ENCODE results near the gene PTPRN2.

GRCh38 chr7:158531661-158532060 lies 56.0 kb downstream of the PTPRN2 start:
- no peak for TF ChIP-seq CTCF (conservative IDR thresholded peaks at IDR 0.05)
- TF ChIP-seq EZH2 (IDR thresholded peaks at IDR 0.05; ENCODE audit: low read depth) = no peak

All from PC-9 (cell line).